H9 (cell line): ENCODE results near the gene CCDC148. TPM values are rescaled to one million over a fixed set of nuclear protein-coding genes. Genes with fewer than 3 reads are reported as not detected.

Source experiments
- DNase-seq: peaks from one replicate; pipeline ENCODE4 v3.0.0-alpha.2; 2017
- H2AFZ ChIP-seq: one replicate; pipeline ENCODE4 v1.6.1; 2013; ENCODE audit warnings: mild to moderate bottlenecking, low read length, control low read depth, moderate library complexity
- H2AK5ac ChIP-seq: 2 replicates; pipeline ENCODE4 v1.6.1; 2013; ENCODE audit warnings: low read length, control low read depth, mixed read lengths; ENCODE audit not compliant: insufficient read length
- H2BK120ac ChIP-seq: one replicate; pipeline ENCODE4 v1.6.1; 2013; ENCODE audit warnings: low read depth, mild to moderate bottlenecking, low read length, control low read depth, inconsistent platforms; ENCODE audit not compliant: poor library complexity, severe bottlenecking
- H2BK12ac ChIP-seq: 2 replicates; pipeline ENCODE4 v1.6.1; 2013; ENCODE audit warnings: low read length, control low read depth, mixed read lengths, low read depth; ENCODE audit not compliant: insufficient read length
- H2BK15ac ChIP-seq: 2 replicates; pipeline ENCODE4 v1.6.1; 2013; ENCODE audit warnings: low read depth, low read length, control low read depth
- H2BK20ac ChIP-seq: one replicate; pipeline ENCODE4 v1.6.1; 2013; ENCODE audit warnings: low read depth, mild to moderate bottlenecking, low read length, control low read depth, inconsistent platforms; ENCODE audit not compliant: poor library complexity, severe bottlenecking
- H2BK5ac ChIP-seq: 2 replicates; pipeline ENCODE4 v1.6.1; 2013; ENCODE audit warnings: low read length, control low read depth, mixed read lengths; ENCODE audit not compliant: insufficient read length
- H3K14ac ChIP-seq: 2 replicates; pipeline ENCODE4 v1.6.1; 2013; ENCODE audit warnings: low read length, control low read depth; ENCODE audit not compliant: insufficient read depth
- H3K18ac ChIP-seq: 2 replicates; pipeline ENCODE4 v1.6.1; 2013; ENCODE audit warnings: low read depth, mild to moderate bottlenecking, mixed read lengths, low read length, control low read depth; ENCODE audit not compliant: insufficient read length
- H3K23ac ChIP-seq: 2 replicates; pipeline ENCODE4 v1.6.1; 2013; ENCODE audit warnings: low read length, control low read depth, mixed read lengths, low read depth; ENCODE audit not compliant: insufficient read length
- H3K23me2 ChIP-seq: 2 replicates; pipeline ENCODE4 v1.6.1; 2013; ENCODE audit warnings: low read depth, mild to moderate bottlenecking, mixed read lengths, low read length, control low read depth; ENCODE audit not compliant: insufficient read length, poor library complexity, severe bottlenecking
- H3K27ac ChIP-seq: 2 replicates; pipeline ENCODE4 v1.5.1; 2013; ENCODE audit warnings: low read length, control low read depth, mixed read lengths, low read depth; ENCODE audit not compliant: insufficient read length
- H3K27me3 ChIP-seq: 2 replicates; pipeline ENCODE4 v1.6.1; 2013; ENCODE audit warnings: low read length, control low read depth, inconsistent platforms; ENCODE audit not compliant: insufficient read depth
- H3K4ac ChIP-seq: 2 replicates; pipeline ENCODE4 v1.6.1; 2013; ENCODE audit warnings: low read depth, mild to moderate bottlenecking, control low read depth, inconsistent platforms, low read length, moderate library complexity
- H3K4me1 ChIP-seq: 2 replicates; pipeline ENCODE4 v1.6.1; 2013; ENCODE audit warnings: low read length, control low read depth, inconsistent platforms; ENCODE audit not compliant: insufficient read depth
- H3K4me2 ChIP-seq: 2 replicates; pipeline ENCODE4 v1.6.1; 2013; ENCODE audit warnings: low read length, control low read depth, mixed read lengths; ENCODE audit not compliant: insufficient read length, insufficient read depth
- H3K56ac ChIP-seq: 2 replicates; pipeline ENCODE4 v1.6.1; 2013; ENCODE audit warnings: low read depth, mild to moderate bottlenecking, mixed read lengths, low read length, control low read depth; ENCODE audit not compliant: insufficient read length
- H3K79me1 ChIP-seq: 2 replicates; pipeline ENCODE4 v1.6.1; 2013; ENCODE audit warnings: low read depth, mild to moderate bottlenecking, moderate library complexity, low read length, control low read depth, inconsistent platforms; ENCODE audit not compliant: insufficient read depth, poor library complexity, severe bottlenecking
- H3K79me2 ChIP-seq: 2 replicates; pipeline ENCODE4 v1.6.1; 2013; ENCODE audit warnings: low read length, control low read depth, inconsistent platforms; ENCODE audit not compliant: insufficient read depth
- H3K9ac ChIP-seq: 2 replicates; pipeline ENCODE4 v1.6.1; 2013; ENCODE audit warnings: low read length, control low read depth, mixed read lengths; ENCODE audit not compliant: insufficient read length; ENCODE audit errors: extremely low read depth
- H3K9me3 ChIP-seq: one replicate; pipeline ENCODE4 v1.6.1; 2013; ENCODE audit warnings: low read depth, low read length, inconsistent platforms; ENCODE audit not compliant: control insufficient read depth
- H3T11ph ChIP-seq: one replicate; pipeline ENCODE4 v1.6.1; 2013; ENCODE audit warnings: mild to moderate bottlenecking, low read length, control low read depth, inconsistent platforms
- H4K20me1 ChIP-seq: one replicate; pipeline ENCODE4 v1.6.1; 2013; ENCODE audit not compliant: control insufficient read depth, insufficient read length, insufficient read depth
- H4K5ac ChIP-seq: 2 replicates; pipeline ENCODE4 v1.6.1; 2013; ENCODE audit warnings: low read depth, mild to moderate bottlenecking, mixed read lengths, low read length, control low read depth; ENCODE audit not compliant: insufficient read length
- H4K8ac ChIP-seq: replicated peaks from 2 replicates; pipeline ENCODE4 v1.6.1; 2013; ENCODE audit warnings: low read length, control low read depth, mixed read lengths, low read depth; ENCODE audit not compliant: insufficient read length
- H4K91ac ChIP-seq: 2 replicates; pipeline ENCODE4 v1.6.1; 2013; ENCODE audit warnings: low read depth, mild to moderate bottlenecking, moderate library complexity, mixed read lengths, low read length, control low read depth; ENCODE audit not compliant: insufficient read length
- H3K27ac Mint-ChIP-seq, 3 experiments: 2 replicates in 2 of 3; 3 replicates in 1 of 3; pipeline ENCODE4 v1.8.0; 2020 to 2021; ENCODE audit warnings: mixed read lengths in 3 of 3, mild to moderate bottlenecking in 1 of 3, moderate library complexity in 1 of 3
- H3K27me3 Mint-ChIP-seq: 2 replicates; pipeline ENCODE4 v1.8.0; 2021; ENCODE audit warnings: low read depth, mild to moderate bottlenecking, moderate library complexity, mixed read lengths
- H3K36me3 Mint-ChIP-seq, 3 experiments: 2 replicates in 2 of 3; 3 replicates in 1 of 3; pipeline ENCODE4 v1.8.0; 2020 to 2021; ENCODE audit warnings: low read depth in 3 of 3, mixed read lengths in 3 of 3; ENCODE audit not compliant: insufficient read depth in 1 of 3
- H3K4me1 Mint-ChIP-seq, 2 experiments: 2 replicates each; pipeline ENCODE4 v1.8.0; 2020; ENCODE audit warnings: mixed read lengths in 2 of 2
- H3K4me3 Mint-ChIP-seq, 2 experiments: 2 replicates in 1 of 2; 3 replicates in 1 of 2; pipeline ENCODE4 v1.8.0; 2020 to 2021; ENCODE audit warnings: mild to moderate bottlenecking in 2 of 2, mixed read lengths in 2 of 2, moderate library complexity in 1 of 2
- H3K9me3 Mint-ChIP-seq, 2 experiments: 2 replicates in 1 of 2; 3 replicates in 1 of 2; pipeline ENCODE4 v1.8.0; 2020; ENCODE audit warnings: mild to moderate bottlenecking in 2 of 2, mixed read lengths in 2 of 2, moderate library complexity in 1 of 2
- CTCF ChIP-seq: fragments of 200-600 bp; sonication (generic); conservative IDR thresholded peaks from 3 replicates; pipeline ENCODE4 v1.8.0; 2021; ENCODE audit warnings: antibody characterized with exemption, mild to moderate bottlenecking
- WGBS: extraction: QIAGEN DNeasy Blood & Tissue Kit; methylation state at CpG from one replicate; pipeline ENCODE4 v1.1.7; 2013; ENCODE audit warnings: missing lambda C conversion rate, low lambda C conversion rate, mixed read lengths; ENCODE audit not compliant: insufficient read length; ENCODE audit errors: extremely low coverage; 5-methylcytosine and 5-hydroxymethylcytosine counted together
- total RNA-seq: library from RNA; stranded (reverse); gene quantifications from 2 replicates; pipeline ENCODE4 v1.2.1, GENCODE V29; 2021

The CCDC148 gene
- total RNA-seq, 1 experiment from 2014 or later, result 1.5 TPM

GRCh38 chr2:158357699-158358098 lies 98.9 kb downstream of the CCDC148 start:
- no peak overlapping the region for H3K56ac ChIP-seq
- H3T11ph ChIP-seq, result no peak overlapping the region
- no peak overlapping the region for H3K23ac ChIP-seq
- no peak overlapping the region for H2BK20ac ChIP-seq
- H2AK5ac ChIP-seq, result no peak overlapping the region
- H4K91ac ChIP-seq, result no peak overlapping the region
- no peaks in the 10 kb centered on the region for H3K79me2 ChIP-seq
- no peaks in the 10 kb centered on the region for H3K79me1 ChIP-seq
- no peak overlapping the region for H3K18ac ChIP-seq
- H4K5ac ChIP-seq, result no peak overlapping the region
- no peak overlapping the region for H2AFZ ChIP-seq
- no peaks in the 10 kb centered on the region for H3K4me1 ChIP-seq
- Mint-ChIP-seq H3K9me3 (peaks cover 15 to 23% of the 10 kb centered on the region in 2 experiments), H3K36me3 (peaks cover 1 to 17% (median 15%) of the 10 kb centered on the region in 3 experiments; a peak in 5 of 7 replicates), H3K4me3 (no peak overlapping the region), H3K27ac (no peak overlapping the region), H3K27me3 (0 out of 2 replicates have a peak, but pooled peaks cover 3% of the 10 kb centered on the region), H3K4me1 (peaks cover 9 to 11% of the 10 kb centered on the region in 2 experiments)
- DNase-seq, result no peak
- no peak overlapping the region for H2BK12ac ChIP-seq
- H2BK120ac ChIP-seq, result no peak overlapping the region
- H3K9ac ChIP-seq, result no peak overlapping the region
- H4K20me1 ChIP-seq, result no peaks in the 10 kb centered on the region
- no peak overlapping the region for H2BK15ac ChIP-seq
- no peak overlapping the region for H3K4me2 ChIP-seq
- no peak overlapping the region for H4K8ac ChIP-seq
- H3K27ac ChIP-seq, result no peak overlapping the region
- H3K23me2 ChIP-seq, result no peaks in the 10 kb centered on the region
- H3K14ac ChIP-seq, result no peak overlapping the region
- H3K9me3 ChIP-seq, result no peaks in the 10 kb centered on the region
- no CpG with 5 or more reads among the region's 2 CpGs for WGBS
- TF ChIP-seq CTCF, result no peak
- H2BK5ac ChIP-seq, result no peak overlapping the region
- H3K27me3 ChIP-seq, result no peaks in the 10 kb centered on the region
- H3K4ac ChIP-seq, result no peak overlapping the region
